Panc1 (cell line): ENCODE measurements around the gene SYT9. TPM values are rescaled to one million over a fixed set of nuclear protein-coding genes. Genes with fewer than 3 reads are reported as not detected.

ENCODE experiments used
- ATAC-seq: fragments of 200-7000 bp; cut with Tn5 transposase; 2 replicates; pipeline ENCODE4 v1.9.1; 2020; ENCODE audit warnings: mild to moderate bottlenecking, moderate library complexity
- BruUV-seq: library from RNA; stranded (reverse); fragments of 400-500 nt; replicated peaks from 2 replicates; lab custom pipeline; 2021; lab: Mats Ljungman, UMichigan
- CTCF ChIA-PET: fragments of 300-600 bp; sonication (Branson Sonifier 250); formaldehyde crosslinking; loops from one replicate; lab custom pipeline; 2022; ENCODE audit warnings: antibody characterized with exemption; lab: Charles Lee
- POLR2A ChIA-PET: fragments of 300-600 bp; sonication (Branson Sonifier 250); formaldehyde crosslinking; loops from one replicate; lab custom pipeline; 2022; ENCODE audit warnings: antibody characterized with exemption; lab: Charles Lee
- DNase-seq: peaks from one replicate; pipeline ENCODE4 v3.0.0-alpha.2; 2010; ENCODE audit warnings: low read depth, low spot score
- H3K27ac ChIP-seq: 2 replicates; pipeline ENCODE4 v1.5.1; 2011; ENCODE audit warnings: mild to moderate bottlenecking, low read length, inconsistent platforms
- H3K27me3 ChIP-seq: fragments of 200-500 bp; sonication (Bioruptor generic); 2 replicates; pipeline ENCODE4 v1.6.0; 2014; ENCODE audit warnings: low read length, inconsistent platforms; ENCODE audit not compliant: control insufficient read depth, insufficient read depth
- H3K36me3 ChIP-seq: fragments of 200-500 bp; sonication (Bioruptor generic); 2 replicates; pipeline ENCODE4 v1.5.1; 2014; ENCODE audit warnings: inconsistent platforms, mild to moderate bottlenecking, low read length, moderate library complexity; ENCODE audit not compliant: control insufficient read depth, insufficient read depth
- H3K4me1 ChIP-seq: 2 replicates; pipeline ENCODE4 v1.5.1; 2011; ENCODE audit warnings: inconsistent platforms, mild to moderate bottlenecking, low read length, moderate library complexity; ENCODE audit not compliant: control insufficient read depth, insufficient read depth
- H3K4me3 ChIP-seq, 2 experiments: 2 replicates each; pipeline ENCODE4 v1.5.1; 2011 to 2012; ENCODE audit warnings: low read depth in 2 of 2, low read length in 2 of 2, mild to moderate bottlenecking in 2 of 2, inconsistent platforms in 1 of 2, moderate library complexity in 1 of 2
- H3K9me3 ChIP-seq: fragments of 200-500 bp; sonication (Bioruptor generic); 2 replicates; pipeline ENCODE4 v1.5.1; 2014; ENCODE audit warnings: low read depth, mild to moderate bottlenecking, inconsistent platforms, low read length, moderate library complexity; ENCODE audit not compliant: control insufficient read depth, insufficient read depth
- POLR2AphosphoS5 ChIP-seq: IDR thresholded peaks from 2 replicates; pipeline ENCODE4 v1.6.1; 2012; ENCODE audit warnings: mild to moderate bottlenecking, low read depth, low read length, moderate library complexity
- SIN3A ChIP-seq: IDR thresholded peaks from 2 replicates; pipeline ENCODE4 v1.6.1; 2012; ENCODE audit warnings: low read depth, mild to moderate bottlenecking, low read length, moderate library complexity, borderline replicate concordance; ENCODE audit not compliant: insufficient read depth
- TCF7L2 ChIP-seq: IDR thresholded peaks from 2 replicates; pipeline ENCODE4 v1.6.1; 2011; ENCODE audit warnings: mild to moderate bottlenecking, low read depth, low read length, inconsistent platforms
- in situ Hi-C: cut with HindIII; loops from 2 replicates; pipeline ENCODE4 v1.10.0; 2016; ENCODE audit warnings: low sequenced_read_pairs, low pct_unique_long_range_greater_than_20kb
- intact Hi-C: fragments of 100-400 bp; cut with micrococcal nuclease; formaldehyde crosslinking; loops from one replicate; pipeline ENCODE4 v1.10.0; 2022; ENCODE audit not compliant: unreplicated experiment
- total RNA-seq: library from RNA; stranded (reverse); gene quantifications from one replicate; pipeline ENCODE4 v1.2.1, GENCODE V29; 2021; ENCODE audit not compliant: unreplicated experiment
- TF ChIP-seq, protein P1 (sequence below), 2 experiments: IDR thresholded peaks; 2 replicates each; pipeline ENCODE4 v1.6.1; 2011 to 2012; ENCODE audit warnings: low read depth in 2 of 2, control low read depth in 1 of 2, low read length in 1 of 2, mild to moderate bottlenecking in 1 of 2, moderate library complexity in 1 of 2; ENCODE audit not compliant: insufficient read depth in 1 of 2
- TF ChIP-seq, protein P2 (sequence below): fragments of 450-650 bp; IDR thresholded peaks from 2 replicates; pipeline ENCODE4 v1.5.1; 2017; ENCODE audit warnings: mild to moderate bottlenecking

Gene SYT9
- total RNA-seq, 1 experiment from 2014 or later = 3.7 TPM

DNA sequence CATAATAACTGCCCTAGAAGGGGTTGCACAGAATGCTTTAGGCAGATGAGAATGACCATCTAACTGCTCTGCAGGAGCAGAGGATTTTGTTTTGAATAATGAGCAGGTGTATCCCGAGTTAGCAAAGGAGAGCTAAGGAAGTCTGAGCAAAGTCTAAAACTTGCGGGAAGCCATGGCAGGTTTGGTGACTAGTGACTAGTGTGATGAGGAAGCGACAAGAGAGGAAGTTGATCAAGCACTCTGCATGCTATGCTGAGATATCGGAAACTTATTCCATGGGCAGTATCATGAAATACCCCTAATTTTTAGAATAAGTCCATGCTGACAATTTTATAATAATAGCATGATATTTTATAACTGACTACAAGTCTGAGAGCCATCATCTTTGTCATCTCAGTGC lies 246.5 kb downstream of the SYT9 start:
- Histone ChIP-seq H3K4me1 (no peaks in the 10 kb centered on the region), H3K4me3 (no peak overlapping the region), H3K9me3 (no peaks in the 10 kb centered on the region), H3K27ac (no peak overlapping the region), H3K36me3 (no peaks in the 10 kb centered on the region), H3K27me3 (no peaks in the 10 kb centered on the region; the same call in 1 of the 2 replicates)
- in situ Hi-C loops (no loop called here), intact Hi-C loops (no loop called here)
- POLR2A ChIA-PET = no interaction called here
- TF ChIP-seq POLR2AphosphoS5 (no peak), TCF7L2 (no peak)
- TF ChIP-seq, protein P1, sequence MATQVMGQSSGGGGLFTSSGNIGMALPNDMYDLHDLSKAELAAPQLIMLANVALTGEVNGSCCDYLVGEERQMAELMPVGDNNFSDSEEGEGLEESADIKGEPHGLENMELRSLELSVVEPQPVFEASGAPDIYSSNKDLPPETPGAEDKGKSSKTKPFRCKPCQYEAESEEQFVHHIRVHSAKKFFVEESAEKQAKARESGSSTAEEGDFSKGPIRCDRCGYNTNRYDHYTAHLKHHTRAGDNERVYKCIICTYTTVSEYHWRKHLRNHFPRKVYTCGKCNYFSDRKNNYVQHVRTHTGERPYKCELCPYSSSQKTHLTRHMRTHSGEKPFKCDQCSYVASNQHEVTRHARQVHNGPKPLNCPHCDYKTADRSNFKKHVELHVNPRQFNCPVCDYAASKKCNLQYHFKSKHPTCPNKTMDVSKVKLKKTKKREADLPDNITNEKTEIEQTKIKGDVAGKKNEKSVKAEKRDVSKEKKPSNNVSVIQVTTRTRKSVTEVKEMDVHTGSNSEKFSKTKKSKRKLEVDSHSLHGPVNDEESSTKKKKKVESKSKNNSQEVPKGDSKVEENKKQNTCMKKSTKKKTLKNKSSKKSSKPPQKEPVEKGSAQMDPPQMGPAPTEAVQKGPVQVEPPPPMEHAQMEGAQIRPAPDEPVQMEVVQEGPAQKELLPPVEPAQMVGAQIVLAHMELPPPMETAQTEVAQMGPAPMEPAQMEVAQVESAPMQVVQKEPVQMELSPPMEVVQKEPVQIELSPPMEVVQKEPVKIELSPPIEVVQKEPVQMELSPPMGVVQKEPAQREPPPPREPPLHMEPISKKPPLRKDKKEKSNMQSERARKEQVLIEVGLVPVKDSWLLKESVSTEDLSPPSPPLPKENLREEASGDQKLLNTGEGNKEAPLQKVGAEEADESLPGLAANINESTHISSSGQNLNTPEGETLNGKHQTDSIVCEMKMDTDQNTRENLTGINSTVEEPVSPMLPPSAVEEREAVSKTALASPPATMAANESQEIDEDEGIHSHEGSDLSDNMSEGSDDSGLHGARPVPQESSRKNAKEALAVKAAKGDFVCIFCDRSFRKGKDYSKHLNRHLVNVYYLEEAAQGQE (IDR thresholded peaks at IDR 0.05; ENCODE audit: insufficient read depth in 1 of 2, low read depth in 2 of 2, low read length in 1 of 2) = no peak
- TF ChIP-seq, protein P2, sequence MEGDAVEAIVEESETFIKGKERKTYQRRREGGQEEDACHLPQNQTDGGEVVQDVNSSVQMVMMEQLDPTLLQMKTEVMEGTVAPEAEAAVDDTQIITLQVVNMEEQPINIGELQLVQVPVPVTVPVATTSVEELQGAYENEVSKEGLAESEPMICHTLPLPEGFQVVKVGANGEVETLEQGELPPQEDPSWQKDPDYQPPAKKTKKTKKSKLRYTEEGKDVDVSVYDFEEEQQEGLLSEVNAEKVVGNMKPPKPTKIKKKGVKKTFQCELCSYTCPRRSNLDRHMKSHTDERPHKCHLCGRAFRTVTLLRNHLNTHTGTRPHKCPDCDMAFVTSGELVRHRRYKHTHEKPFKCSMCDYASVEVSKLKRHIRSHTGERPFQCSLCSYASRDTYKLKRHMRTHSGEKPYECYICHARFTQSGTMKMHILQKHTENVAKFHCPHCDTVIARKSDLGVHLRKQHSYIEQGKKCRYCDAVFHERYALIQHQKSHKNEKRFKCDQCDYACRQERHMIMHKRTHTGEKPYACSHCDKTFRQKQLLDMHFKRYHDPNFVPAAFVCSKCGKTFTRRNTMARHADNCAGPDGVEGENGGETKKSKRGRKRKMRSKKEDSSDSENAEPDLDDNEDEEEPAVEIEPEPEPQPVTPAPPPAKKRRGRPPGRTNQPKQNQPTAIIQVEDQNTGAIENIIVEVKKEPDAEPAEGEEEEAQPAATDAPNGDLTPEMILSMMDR = no peak
- ATAC-seq = no peak
- DNase-seq = no peak
- no TSS peak for BruUV-seq
- CTCF ChIA-PET = no interaction called here

DNA sequence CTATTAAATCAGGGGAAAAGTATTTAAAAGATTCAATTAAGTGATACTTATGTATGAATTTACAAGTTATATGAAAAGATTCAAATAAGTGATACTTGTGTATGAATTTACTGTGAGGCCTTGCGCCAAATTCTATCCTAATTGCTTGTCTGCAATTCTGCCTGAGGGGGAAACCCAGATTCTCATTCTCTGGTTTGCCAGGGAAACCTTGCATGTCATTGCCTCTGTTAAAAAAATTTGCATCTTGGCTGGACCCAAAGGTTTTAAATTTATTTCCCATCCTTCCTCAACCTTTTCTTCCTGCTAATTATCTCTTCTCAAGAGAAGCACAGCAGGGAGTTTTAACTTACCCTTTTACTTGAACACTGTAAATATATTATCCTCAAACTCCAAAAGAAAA lies 247.4 kb downstream of the SYT9 start:
- ATAC-seq (no peak), DNase-seq (no peak)
- Histone ChIP-seq H3K4me3 (no peak overlapping the region), H3K36me3 (no peaks in the 10 kb centered on the region), H3K4me1 (no peaks in the 10 kb centered on the region), H3K27me3 (no peaks in the 10 kb centered on the region), H3K9me3 (no peaks in the 10 kb centered on the region), H3K27ac (no peak overlapping the region)
- intact Hi-C loops (no loop called here), in situ Hi-C loops (no loop called here)
- TF ChIP-seq TCF7L2 (no peak), SIN3A (no peak), POLR2AphosphoS5 (no peak)
- TF ChIP-seq, protein P1 (IDR thresholded peaks at IDR 0.05; ENCODE audit: insufficient read depth in 1 of 2, low read depth in 2 of 2, low read length in 1 of 2) = no peak
- TF ChIP-seq, protein P2 = no peak
- POLR2A ChIA-PET = no interaction called here
- no TSS peak for BruUV-seq
- CTCF ChIA-PET = no interaction called here
